Measurements from ENCODE around the gene AGR3.

GRCh38 chr7:16810573-16810972, 71.2 kb downstream of the AGR3 start:
- TF ChIP-seq CTCF (IDR thresholded peaks at IDR 0.05; ENCODE audit: insufficient read depth, low read depth, low read length) (no peak), EZH2 (IDR thresholded peaks at IDR 0.05; ENCODE audit: insufficient read depth, low read length) (no peak)

Measured in astrocyte (in vitro differentiated cells and primary cell).